Neural crest cell (in vitro differentiated cells): ENCODE results near the gene CHCHD10. TPM values are rescaled to one million over a fixed set of nuclear protein-coding genes. Genes with fewer than 3 reads are reported as not detected.
A peak's percentile ranks its signal among the peaks of the same experiment; 100 is the strongest.

Experiments
- DNase-seq: peaks from one replicate; pipeline ENCODE4 v3.0.0; 2021; ENCODE audit warnings: low read depth, mixed read lengths, low spot score
- H3K27ac Mint-ChIP-seq: one replicate; pipeline ENCODE4 v1.8.0; 2021; ENCODE audit warnings: mild to moderate bottlenecking, mixed read lengths; ENCODE audit not compliant: unreplicated experiment
- H3K27me3 Mint-ChIP-seq: 2 replicates; pipeline ENCODE4 v1.8.0; 2021; ENCODE audit warnings: low read depth, mild to moderate bottlenecking, mixed read lengths
- H3K36me3 Mint-ChIP-seq: 2 replicates; pipeline ENCODE4 v1.8.0; 2021; ENCODE audit warnings: low read depth, mild to moderate bottlenecking, mixed read lengths
- H3K4me1 Mint-ChIP-seq: 2 replicates; pipeline ENCODE4 v1.8.0; 2021; ENCODE audit warnings: mixed read lengths
- H3K4me3 Mint-ChIP-seq: one replicate; pipeline ENCODE4 v1.8.0; 2021; ENCODE audit warnings: mild to moderate bottlenecking, mixed read lengths
- H3K9me3 Mint-ChIP-seq: 2 replicates; pipeline ENCODE4 v1.8.0; 2021; ENCODE audit warnings: mixed read lengths
- CTCF ChIP-seq: fragments of 200-600 bp; sonication (generic); conservative IDR thresholded peaks from 2 replicates; pipeline ENCODE4 v1.5.0; 2021; ENCODE audit warnings: antibody characterized with exemption, mild to moderate bottlenecking
- total RNA-seq: library from RNA; stranded (reverse); gene quantifications from 2 replicates; pipeline ENCODE4 v1.2.1, GENCODE V29; 2021

Gene CHCHD10
- total RNA-seq, 1 donor from 2014 or later: 38.8 TPM

- H3K36me3 Mint-ChIP-seq: no peaks in the 10 kb centered on the region
- H3K27me3 Mint-ChIP-seq: no peaks in the 10 kb centered on the region
- no peak for DNase-seq
Observed at GRCh38 chr22:23759566-23759965, 8.2 kb downstream of the CHCHD10 start.

GRCh38 chr22:23756891-23757290, 10.9 kb downstream of the CHCHD10 start:
- peak overlapping the region; percentile 49 for H3K4me3 Mint-ChIP-seq
- H3K27me3 Mint-ChIP-seq: no peaks in the 10 kb centered on the region
- H3K27ac Mint-ChIP-seq: no peak overlapping the region
- H3K9me3 Mint-ChIP-seq: no peaks in the 10 kb centered on the region
- no peak for DNase-seq
- H3K4me1 Mint-ChIP-seq: peaks cover 8% of the 10 kb centered on the region
- TF ChIP-seq CTCF: no peak
- H3K36me3 Mint-ChIP-seq: no peaks in the 10 kb centered on the region

More at GRCh38 chr22:23759566-23759965, 8.2 kb downstream of the CHCHD10 start:
- Mint-ChIP-seq H3K9me3 (no peaks in the 10 kb centered on the region), H3K27ac (no peak overlapping the region), H3K4me3 (no peak overlapping the region), H3K4me1 (peaks cover 21% of the 10 kb centered on the region)
- no peak for TF ChIP-seq CTCF

GRCh38 chr22:23755711-23756110, 12.1 kb downstream of the CHCHD10 start:
- TF ChIP-seq CTCF: no peak
- no peaks in the 10 kb centered on the region for H3K27me3 Mint-ChIP-seq
- DNase-seq: no peak
- peaks cover 10% of the 10 kb centered on the region for H3K4me1 Mint-ChIP-seq
- no peaks in the 10 kb centered on the region for H3K36me3 Mint-ChIP-seq
- H3K4me3 Mint-ChIP-seq: peak overlapping the region; percentile 6
- H3K27ac Mint-ChIP-seq: no peak overlapping the region
- H3K9me3 Mint-ChIP-seq: no peaks in the 10 kb centered on the region

GRCh38 chr22:23754980-23755636, 12.7 kb downstream of the CHCHD10 start:
- H3K36me3 Mint-ChIP-seq: no peaks in the 10 kb centered on the region
- no peak for DNase-seq
- H3K27me3 Mint-ChIP-seq: no peaks in the 10 kb centered on the region
- no peak overlapping the region for H3K27ac Mint-ChIP-seq
- peak overlapping the region; percentile 6 for H3K4me3 Mint-ChIP-seq
- H3K9me3 Mint-ChIP-seq: no peaks in the 10 kb centered on the region
- peaks cover 10% of the 10 kb centered on the region for H3K4me1 Mint-ChIP-seq
- TF ChIP-seq CTCF: no peak

- Mint-ChIP-seq H3K27ac (no peak within 1 kb of the TSS), H3K27me3 (no peaks in the 10 kb centered on the region), H3K36me3 (no peaks in the 10 kb centered on the region), H3K4me1 (peaks cover 17% of the 10 kb centered on the region), H3K9me3 (no peaks in the 10 kb centered on the region), H3K4me3 (peak within 1 kb of the TSS; percentile 71)
- DNase-seq: no peak
- no peak for TF ChIP-seq CTCF
Observed at GRCh38 chr22:23754220-23754919, 13.4 kb downstream of the CHCHD10 start, which contains the start of gene VPREB3. Gene VPREB3, minus strand, starts transcription at chr22:23754425. Its CDS starts 62 bp downstream, at chr22:23754363.
